ENCODE results near the gene FDX2.

- TF ChIP-seq SP1 (IDR thresholded peaks at IDR 0.05) (no peak), CTCF (IDR thresholded peaks at IDR 0.05; ENCODE audit: low read depth, low read length, missing input control) (no peak), GABPA (IDR thresholded peaks at IDR 0.05 in 1 of 2, conservative IDR thresholded peaks at IDR 0.05 in 1 of 2) (no peak), REST (IDR thresholded peaks at IDR 0.05) (no peak), MAX (IDR thresholded peaks at IDR 0.05) (no peak), YY1 (IDR thresholded peaks at IDR 0.05) (no peak)
Measured at GRCh38 chr19:10274589-10274988, 41.2 kb downstream of the FDX2 start.
